ENCODE measurements around the gene ADRM1. TPM values are rescaled to one million over a fixed set of nuclear protein-coding genes. Genes with fewer than 3 reads are reported as not detected.

ADRM1 gene
- total RNA-seq, 2 experiments from 2014 or later = 87.0 to 128 TPM

GRCh38 chr20:62269378-62269777 lies 33.4 kb upstream of the ADRM1 start:
- POLR2A ChIA-PET = no interaction called here
- intact Hi-C loops (cut with micrococcal nuclease; ENCODE audit: unreplicated experiment) = no loop called here
- peaks cover 19% of the 10 kb centered on the region; the same call in 1 of the 2 replicates for H3K36me3 ChIP-seq (ENCODE audit: insufficient read depth, low read length)
- H3K79me2 ChIP-seq (ENCODE audit: insufficient read depth, low read depth, low read length) = no peaks in the 10 kb centered on the region
- H4K20me1 ChIP-seq (ENCODE audit: insufficient read depth, low read length) = no peaks in the 10 kb centered on the region
- no peak overlapping the region for H3K4me2 ChIP-seq (ENCODE audit: low read length)
- H3K4me3 ChIP-seq (ENCODE audit: low read depth, low read length, poor library complexity, severe bottlenecking) = no peak overlapping the region
- CTCF ChIA-PET (ENCODE audit: unreplicated experiment) = no interaction called here
- H3K27ac ChIP-seq (ENCODE audit: low read depth, low read length, poor library complexity, severe bottlenecking) = no peak overlapping the region
- H3K4me1 ChIP-seq (ENCODE audit: insufficient read depth, low read length, poor library complexity, severe bottlenecking) = no peaks in the 10 kb centered on the region
- BruUV-seq (replicated peaks) = no TSS peak
- TF ChIP-seq EZH2phosphoT487 (IDR thresholded peaks at IDR 0.05; ENCODE audit: borderline replicate concordance, low read depth, low read length) (no peak), CTCF (conservative IDR thresholded peaks at IDR 0.05; ENCODE audit: low read length) (no peak)
- no peaks in the 10 kb centered on the region for H3K9me3 ChIP-seq (ENCODE audit: low read length)
- H3K9me2 ChIP-seq (ENCODE audit: insufficient read depth, low read length) = no peaks in the 10 kb centered on the region
- no peak overlapping the region for H2AFZ ChIP-seq (ENCODE audit: low read length)
- DNase-seq (ENCODE audit: low spot score) = no peak

GRCh38 chr20:62269871-62270270 lies 32.9 kb upstream of the ADRM1 start:
- no peak overlapping the region for H3K27ac ChIP-seq (ENCODE audit: low read depth, low read length, poor library complexity, severe bottlenecking)
- intact Hi-C loops (cut with micrococcal nuclease; ENCODE audit: unreplicated experiment) = no loop called here
- POLR2A ChIA-PET = no interaction called here
- H3K36me3 ChIP-seq (ENCODE audit: insufficient read depth, low read length) = peaks cover 15% of the 10 kb centered on the region; the same call in 1 of the 2 replicates
- H3K4me1 ChIP-seq (ENCODE audit: insufficient read depth, low read length, poor library complexity, severe bottlenecking) = no peaks in the 10 kb centered on the region
- DNase-seq (ENCODE audit: low spot score) = no peak
- no peaks in the 10 kb centered on the region for H3K9me3 ChIP-seq (ENCODE audit: low read length)
- no TSS peak for BruUV-seq (replicated peaks)
- CTCF ChIA-PET (ENCODE audit: unreplicated experiment) = no interaction called here
- H4K20me1 ChIP-seq (ENCODE audit: insufficient read depth, low read length) = no peaks in the 10 kb centered on the region
- no peaks in the 10 kb centered on the region for H3K79me2 ChIP-seq (ENCODE audit: insufficient read depth, low read depth, low read length)
- TF ChIP-seq CTCF (conservative IDR thresholded peaks at IDR 0.05; ENCODE audit: low read length) = no peak
- TF ChIP-seq EZH2phosphoT487 (IDR thresholded peaks at IDR 0.05; ENCODE audit: borderline replicate concordance, low read depth, low read length) = no peak
- H3K4me2 ChIP-seq (ENCODE audit: low read length) = no peak overlapping the region
- no peaks in the 10 kb centered on the region for H3K9me2 ChIP-seq (ENCODE audit: insufficient read depth, low read length)
- H3K4me3 ChIP-seq (ENCODE audit: low read depth, low read length, poor library complexity, severe bottlenecking) = no peak overlapping the region
- no peak overlapping the region for H2AFZ ChIP-seq (ENCODE audit: low read length)

GRCh38 chr20:62272200-62272599 lies 30.6 kb upstream of the ADRM1 start:
- Histone ChIP-seq H3K79me2 (ENCODE audit: insufficient read depth, low read depth, low read length) (no peaks in the 10 kb centered on the region), H3K9me3 (ENCODE audit: low read length) (no peaks in the 10 kb centered on the region), H3K36me3 (ENCODE audit: insufficient read depth, low read length) (0 out of 2 replicates have a peak, but pooled peaks cover 5% of the 10 kb centered on the region), H4K20me1 (ENCODE audit: insufficient read depth, low read length) (no peaks in the 10 kb centered on the region), H2AFZ (ENCODE audit: low read length) (no peak overlapping the region), H3K27ac (ENCODE audit: low read depth, low read length, poor library complexity, severe bottlenecking) (no peak overlapping the region), H3K4me1 (ENCODE audit: insufficient read depth, low read length, poor library complexity, severe bottlenecking) (no peaks in the 10 kb centered on the region), H3K9me2 (ENCODE audit: insufficient read depth, low read length) (no peaks in the 10 kb centered on the region), H3K4me2 (ENCODE audit: low read length) (no peak overlapping the region), H3K4me3 (ENCODE audit: low read depth, low read length, poor library complexity, severe bottlenecking) (no peak overlapping the region)
- DNase-seq (ENCODE audit: low spot score) = peak; percentile 4
- 0 out of 2 replicates have a peak, but pooled peaks have one; percentile 10 for TF ChIP-seq CTCF (conservative IDR thresholded peaks at IDR 0.05; ENCODE audit: low read length)
- TF ChIP-seq EZH2phosphoT487 (IDR thresholded peaks at IDR 0.05; ENCODE audit: borderline replicate concordance, low read depth, low read length) = no peak
- intact Hi-C loops (cut with micrococcal nuclease; ENCODE audit: unreplicated experiment) = no loop called here
- POLR2A ChIA-PET = no interaction called here
- CTCF ChIA-PET (ENCODE audit: unreplicated experiment) = no interaction called here
- no TSS peak for BruUV-seq (replicated peaks)

All from OCI-LY7 (cell line).